Measurements from ENCODE around the gene NEK8. TPM values are rescaled to one million over a fixed set of nuclear protein-coding genes. Genes with fewer than 3 reads are reported as not detected.

NEK8 gene
- total RNA-seq, 1 donor from 2014 or later, result 0.52 TPM

DNA sequence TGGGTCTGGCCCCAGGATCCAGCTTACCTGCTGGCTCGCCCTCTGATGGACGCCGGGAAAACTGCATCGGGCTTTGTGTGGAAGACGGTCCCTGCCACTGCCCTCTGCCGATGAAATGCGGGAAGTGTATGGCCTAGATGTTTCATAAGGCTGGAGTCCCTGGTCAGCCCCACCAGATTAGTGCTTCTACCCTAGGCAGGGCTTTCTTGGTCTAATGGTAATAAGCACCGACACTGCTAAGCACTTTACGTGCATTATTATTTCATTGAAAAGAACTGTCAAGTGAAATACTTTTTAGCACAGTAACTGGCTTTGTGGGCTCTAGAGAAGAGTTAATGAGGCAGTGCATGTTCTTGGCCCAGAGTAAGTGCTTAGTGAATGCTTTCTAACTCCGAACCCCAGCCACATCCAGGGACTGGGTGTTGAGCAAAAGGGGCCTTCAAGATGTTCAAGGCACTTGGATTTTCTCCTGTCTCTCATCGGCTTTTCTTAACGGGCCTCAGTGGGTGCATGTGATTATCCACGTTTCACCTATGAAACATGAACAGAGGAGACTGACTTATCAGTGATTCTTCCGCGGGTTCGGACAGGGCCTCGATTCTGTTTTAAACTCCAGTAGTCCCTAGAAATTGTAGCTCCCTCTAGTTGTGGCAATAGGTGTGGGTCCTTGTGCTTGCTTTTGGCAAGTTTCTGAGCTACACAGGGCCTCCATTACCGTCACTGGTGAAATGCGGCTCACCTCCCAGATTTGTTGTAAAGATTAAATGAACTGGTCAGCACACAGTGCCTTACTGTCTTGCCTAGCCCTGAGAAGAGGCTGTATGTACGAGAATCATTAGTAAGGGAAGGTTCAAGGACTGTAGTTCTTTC is 21.8 kb downstream of the NEK8 start:
- Histone ChIP-seq H3K36me3 (ENCODE audit: control insufficient read depth in 3 of 3, insufficient read depth in 3 of 3, low read length in 3 of 3) (peaks cover 0 to 7% (median 0%) of the 10 kb centered on the region in 3 donors), H3K9ac (ENCODE audit: low read depth in 1 of 3, low read length in 3 of 3) (peak overlapping the region in 2 of 3 donors; percentile 2 to 5)

DNA sequence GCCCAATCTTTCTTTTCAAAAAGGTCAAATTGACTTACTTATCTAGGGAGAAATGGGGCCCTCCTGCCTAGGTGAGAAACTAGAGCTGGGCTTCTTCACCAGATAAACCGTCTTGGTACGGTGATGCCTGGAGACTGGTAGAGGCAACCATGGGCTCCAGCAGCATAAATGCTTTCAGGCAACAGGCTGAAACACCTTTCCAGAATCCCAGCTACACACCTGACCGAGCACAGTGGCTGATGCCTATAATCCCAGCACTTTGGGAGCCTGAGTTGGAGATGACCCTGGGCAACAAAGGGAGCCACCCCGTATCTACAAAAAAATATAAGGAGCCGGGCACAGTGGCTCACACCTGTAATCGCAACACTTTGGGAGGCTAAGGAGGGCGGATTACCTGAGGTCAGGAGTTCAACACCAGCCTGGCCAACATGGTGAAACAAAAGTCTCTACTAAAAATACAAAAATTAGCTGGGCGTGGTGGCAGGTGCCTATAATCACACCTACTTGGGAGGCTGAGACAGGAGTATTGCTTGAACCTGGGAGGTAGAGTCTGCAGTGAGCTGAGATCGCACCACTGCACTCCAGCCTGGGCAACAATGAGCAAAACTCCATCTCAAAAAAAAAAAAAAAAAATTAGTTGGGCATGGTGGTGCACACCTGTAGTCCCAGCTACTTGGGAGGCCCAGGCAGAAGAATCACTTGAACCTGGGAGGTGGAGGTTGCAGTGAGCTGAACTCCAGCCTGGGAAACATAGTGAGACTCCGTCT is 23.2 kb downstream of the NEK8 start:
- Histone ChIP-seq H3K27me3 (ENCODE audit: control insufficient read depth in 3 of 3, insufficient read depth in 3 of 3, low read length in 3 of 3) (no peaks in the 10 kb centered on the region), H3K36me3 (ENCODE audit: control insufficient read depth in 3 of 3, insufficient read depth in 3 of 3, low read length in 3 of 3) (peaks cover 0 to 9% (median 3%) of the 10 kb centered on the region in 3 donors)

More for the DNA sequence above, 21.8 kb downstream of the NEK8 start:
- Histone ChIP-seq H3K4me3 (ENCODE audit: low read length in 3 of 3) (no peak overlapping the region), H3K27ac (ENCODE audit: low read depth, low read length) (no peak overlapping the region), H3K4me1 (ENCODE audit: control insufficient read depth in 3 of 3, insufficient read depth in 3 of 3, low read length in 3 of 3) (peaks cover 19 to 33% (median 23%) of the 10 kb centered on the region in 3 donors), H3K27me3 (ENCODE audit: control insufficient read depth in 3 of 3, insufficient read depth in 3 of 3, low read length in 3 of 3) (peaks cover 0 to 7% (median 0%) of the 10 kb centered on the region in 3 donors), H3K9me3 (ENCODE audit: control insufficient read depth in 3 of 3, low read length in 3 of 3) (no peaks in the 10 kb centered on the region)

DNA sequence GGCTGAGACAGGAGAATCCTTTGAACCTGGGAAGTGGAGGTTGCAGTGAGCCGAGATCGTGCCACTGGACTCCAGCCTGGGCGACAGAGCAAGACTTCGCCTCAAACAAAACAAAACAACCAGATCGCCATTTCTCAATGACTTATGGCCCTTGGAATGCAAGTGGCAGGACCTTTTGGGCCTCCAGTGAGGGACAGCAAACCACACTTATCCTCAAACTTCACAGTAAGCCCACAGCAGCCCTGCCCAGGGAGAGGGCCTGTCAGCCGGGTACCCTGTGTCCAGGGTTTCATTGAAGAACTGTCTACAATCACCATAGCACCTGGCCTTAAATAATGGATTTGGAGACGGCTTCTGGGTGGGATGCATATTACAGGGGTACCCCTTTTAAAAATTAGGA is 26.9 kb downstream of the NEK8 start:
- H3K4me3 ChIP-seq (ENCODE audit: low read length in 3 of 3), result no peak overlapping the region
- no peak overlapping the region for H3K27ac ChIP-seq (ENCODE audit: low read depth, low read length)
- peaks cover 17 to 21% (median 19%) of the 10 kb centered on the region in 3 donors for H3K36me3 ChIP-seq (ENCODE audit: control insufficient read depth in 3 of 3, insufficient read depth in 3 of 3, low read length in 3 of 3)
- no peaks in the 10 kb centered on the region for H3K9me3 ChIP-seq (ENCODE audit: control insufficient read depth in 3 of 3, low read length in 3 of 3)
- peaks cover 0 to 2% (median 0%) of the 10 kb centered on the region in 3 donors for H3K4me1 ChIP-seq (ENCODE audit: control insufficient read depth in 3 of 3, insufficient read depth in 3 of 3, low read length in 3 of 3)
- H3K27me3 ChIP-seq (ENCODE audit: control insufficient read depth in 3 of 3, insufficient read depth in 3 of 3, low read length in 3 of 3), result no peaks in the 10 kb centered on the region
- H3K9ac ChIP-seq (ENCODE audit: low read depth in 1 of 3, low read length in 3 of 3), result no peak overlapping the region

More for the DNA sequence above, 23.2 kb downstream of the NEK8 start:
- Histone ChIP-seq H3K9me3 (ENCODE audit: control insufficient read depth in 3 of 3, low read length in 3 of 3) (no peaks in the 10 kb centered on the region), H3K4me3 (ENCODE audit: low read length in 3 of 3) (no peak overlapping the region), H3K4me1 (ENCODE audit: control insufficient read depth in 3 of 3, insufficient read depth in 3 of 3, low read length in 3 of 3) (peaks cover 6 to 20% (median 11%) of the 10 kb centered on the region in 3 donors), H3K9ac (ENCODE audit: low read depth in 1 of 3, low read length in 3 of 3) (no peak overlapping the region), H3K27ac (ENCODE audit: low read depth, low read length) (no peak overlapping the region)

DNA sequence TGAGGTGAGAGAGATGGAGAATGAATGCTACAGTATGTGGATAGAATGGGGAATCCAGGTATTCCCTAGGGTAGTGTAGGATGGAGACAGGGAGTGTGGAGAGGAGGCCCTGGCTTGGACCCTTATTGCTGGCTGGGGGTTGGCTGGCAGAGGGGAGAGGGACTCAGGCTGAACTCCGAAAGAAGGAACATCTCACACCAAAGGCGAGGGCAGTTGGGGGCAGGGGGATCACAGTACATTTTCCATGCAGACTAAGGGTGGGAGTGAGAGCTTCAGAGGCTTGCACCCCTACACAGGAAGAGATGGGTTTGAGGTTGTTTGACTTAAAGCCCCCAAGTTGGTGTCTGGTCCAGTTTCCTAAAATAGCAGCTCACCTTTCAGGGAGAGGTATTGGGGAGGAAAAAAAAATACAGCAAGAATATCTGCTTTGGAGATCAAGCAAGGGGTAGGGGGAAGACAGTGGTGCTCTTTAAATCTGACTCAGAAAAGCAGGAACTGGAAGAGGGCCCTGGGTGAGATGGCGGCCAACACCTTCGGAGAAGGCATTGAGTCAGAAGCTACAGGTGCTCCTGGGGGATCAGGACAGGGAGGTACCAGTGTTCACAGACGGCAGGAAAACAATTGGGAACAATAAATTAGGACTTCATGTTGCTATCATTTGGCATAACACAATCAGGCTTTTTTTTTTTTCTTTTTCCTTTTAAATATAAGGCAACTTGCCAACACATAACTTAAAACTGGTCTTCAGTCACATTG is 27.6 kb downstream of the NEK8 start:
- Histone ChIP-seq H3K36me3 (ENCODE audit: control insufficient read depth in 3 of 3, insufficient read depth in 3 of 3, low read length in 3 of 3) (peaks cover 17 to 21% (median 19%) of the 10 kb centered on the region in 3 donors), H3K27ac (ENCODE audit: low read depth, low read length) (no peak overlapping the region), H3K9ac (ENCODE audit: low read depth in 1 of 3, low read length in 3 of 3) (no peak overlapping the region), H3K4me1 (ENCODE audit: control insufficient read depth in 3 of 3, insufficient read depth in 3 of 3, low read length in 3 of 3) (peaks cover under 1 to 7% (median 4%) of the 10 kb centered on the region in 3 donors), H3K9me3 (ENCODE audit: control insufficient read depth in 3 of 3, low read length in 3 of 3) (no peaks in the 10 kb centered on the region), H3K27me3 (ENCODE audit: control insufficient read depth in 3 of 3, insufficient read depth in 3 of 3, low read length in 3 of 3) (no peaks in the 10 kb centered on the region), H3K4me3 (ENCODE audit: low read length in 3 of 3) (no peak overlapping the region)

DNA sequence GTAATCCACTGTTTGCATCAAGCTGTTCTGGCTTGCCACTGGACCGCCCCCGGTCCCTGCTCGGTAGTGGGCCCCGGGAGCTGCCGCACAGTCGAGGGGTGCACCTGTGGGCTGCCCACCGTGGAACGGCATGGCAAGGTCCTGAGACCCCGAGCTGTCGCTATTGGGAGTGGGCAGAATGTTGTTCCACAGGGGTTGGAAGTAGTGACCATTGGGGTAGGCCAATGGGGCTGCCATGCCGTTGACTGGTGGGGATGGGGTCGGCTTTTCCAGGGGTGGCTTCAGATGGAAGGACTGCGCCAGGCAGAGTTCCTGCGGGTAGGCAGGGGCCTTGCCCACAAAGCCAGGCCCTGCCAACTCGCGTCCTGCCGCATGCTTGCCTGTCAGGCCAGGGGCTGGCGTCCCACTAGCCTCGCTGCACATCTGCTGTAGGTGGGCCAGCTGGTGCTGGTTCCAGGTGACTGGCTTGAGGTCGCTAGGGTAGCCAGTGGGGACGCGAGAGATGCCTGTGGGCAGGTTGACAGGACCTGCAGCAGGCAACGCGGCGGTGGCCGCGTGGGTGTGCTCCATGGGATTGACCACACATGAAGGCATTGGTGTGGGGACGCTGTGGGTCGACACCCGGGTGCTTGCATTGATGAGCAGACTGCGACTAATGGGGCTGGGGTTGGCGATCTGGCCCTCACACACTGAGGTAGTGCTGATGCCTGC is 30.0 kb downstream of the NEK8 start:
- H3K27ac ChIP-seq (ENCODE audit: low read depth, low read length), result no peak overlapping the region
- no peaks in the 10 kb centered on the region for H3K27me3 ChIP-seq (ENCODE audit: control insufficient read depth in 3 of 3, insufficient read depth in 3 of 3, low read length in 3 of 3)
- no peak overlapping the region for H3K4me3 ChIP-seq (ENCODE audit: low read length in 3 of 3)
- no peaks in the 10 kb centered on the region for H3K9me3 ChIP-seq (ENCODE audit: control insufficient read depth in 3 of 3, low read length in 3 of 3)
- peaks cover 19 to 21% (median 19%) of the 10 kb centered on the region in 3 donors for H3K36me3 ChIP-seq (ENCODE audit: control insufficient read depth in 3 of 3, insufficient read depth in 3 of 3, low read length in 3 of 3)
- H3K9ac ChIP-seq (ENCODE audit: low read depth in 1 of 3, low read length in 3 of 3), result no peak overlapping the region
- H3K4me1 ChIP-seq (ENCODE audit: control insufficient read depth in 3 of 3, insufficient read depth in 3 of 3, low read length in 3 of 3), result peaks cover 8 to 10% (median 9%) of the 10 kb centered on the region in 3 donors

DNA sequence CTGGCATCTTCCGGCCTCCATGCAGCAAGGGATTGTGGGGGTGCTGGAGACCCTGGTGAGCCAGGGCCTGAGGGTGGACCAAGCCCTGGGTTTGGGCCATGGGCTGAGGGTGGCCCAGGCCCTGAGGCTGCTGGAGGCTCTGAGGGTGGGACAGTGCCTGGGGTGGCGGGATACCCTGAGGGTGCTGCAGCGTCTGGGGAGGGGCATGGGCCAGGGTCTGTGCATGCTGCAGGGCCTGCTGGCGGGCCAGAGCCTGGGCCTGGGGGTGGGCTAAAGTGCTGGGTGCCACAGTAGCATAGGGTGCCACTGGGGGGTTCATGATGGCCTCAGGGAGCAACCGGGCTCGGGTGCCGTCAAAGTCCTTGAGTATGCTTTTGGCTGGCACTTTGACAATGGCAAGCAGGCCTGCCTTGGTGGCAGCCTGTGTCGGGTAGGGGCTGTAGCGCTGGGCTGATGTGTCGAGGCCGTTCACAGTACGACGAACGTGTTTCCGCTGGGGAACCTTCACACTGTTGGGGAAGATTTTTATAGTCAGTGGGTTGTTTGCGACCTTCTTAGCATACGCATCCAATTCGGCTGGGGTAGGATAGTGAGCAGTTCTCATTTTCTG is 30.8 kb downstream of the NEK8 start:
- Histone ChIP-seq H3K36me3 (ENCODE audit: control insufficient read depth in 3 of 3, insufficient read depth in 3 of 3, low read length in 3 of 3) (peaks cover 19 to 21% (median 19%) of the 10 kb centered on the region in 3 donors), H3K9ac (ENCODE audit: low read depth in 1 of 3, low read length in 3 of 3) (no peak overlapping the region), H3K9me3 (ENCODE audit: control insufficient read depth in 3 of 3, low read length in 3 of 3) (no peaks in the 10 kb centered on the region), H3K4me3 (ENCODE audit: low read length in 3 of 3) (no peak overlapping the region), H3K4me1 (ENCODE audit: control insufficient read depth in 3 of 3, insufficient read depth in 3 of 3, low read length in 3 of 3) (peaks cover 8 to 10% (median 10%) of the 10 kb centered on the region in 3 donors), H3K27ac (ENCODE audit: low read depth, low read length) (no peak overlapping the region), H3K27me3 (ENCODE audit: control insufficient read depth in 3 of 3, insufficient read depth in 3 of 3, low read length in 3 of 3) (no peaks in the 10 kb centered on the region)

DNA sequence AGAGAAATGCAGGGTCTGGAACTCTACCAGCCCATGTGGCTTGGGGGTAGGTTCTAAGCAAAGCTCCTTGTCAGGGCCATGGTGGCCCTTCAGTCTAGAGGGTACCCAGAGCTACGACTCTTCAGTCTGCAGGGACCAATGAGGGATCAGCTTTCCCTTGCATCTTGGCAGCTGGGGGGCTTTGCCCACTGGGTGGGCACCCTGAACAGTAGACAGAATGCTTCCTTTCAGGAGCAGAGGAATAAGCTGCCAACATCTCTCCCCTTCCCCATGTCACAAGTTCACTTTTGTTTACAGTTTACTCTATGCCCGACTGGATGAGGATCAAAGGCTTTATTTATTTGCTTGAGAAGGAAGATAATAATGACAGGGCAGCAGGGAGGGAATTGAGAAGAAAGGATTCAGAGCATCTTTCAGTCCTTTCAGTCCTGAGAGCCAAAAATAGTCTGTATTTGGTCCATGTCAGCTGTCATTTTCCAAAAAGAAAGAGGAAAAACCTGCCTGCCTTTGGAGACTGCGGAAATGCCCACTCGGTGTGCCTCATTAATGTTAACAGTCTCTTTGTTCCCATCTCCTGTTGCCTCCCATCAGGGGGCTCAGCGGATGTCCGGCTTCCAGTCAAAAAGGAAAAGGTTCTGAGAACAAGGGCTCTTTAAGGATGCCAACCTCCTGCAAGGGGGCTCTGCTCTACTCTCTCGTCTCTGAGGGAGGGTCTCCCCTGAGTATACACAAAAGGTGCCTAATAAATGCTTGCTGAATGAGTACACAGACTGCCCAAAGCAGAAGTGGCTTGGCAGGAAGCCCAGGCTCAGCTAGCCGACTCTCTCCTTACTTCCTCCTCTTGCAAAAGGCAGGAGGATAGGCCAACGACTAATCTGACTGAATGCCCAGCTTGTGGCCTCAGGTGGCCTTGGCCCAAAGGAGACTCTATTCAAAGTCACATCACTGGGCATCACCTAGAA is 32.3 kb downstream of the NEK8 start:
- no peak overlapping the region for H3K27ac ChIP-seq (ENCODE audit: low read depth, low read length)
- no peaks in the 10 kb centered on the region for H3K27me3 ChIP-seq (ENCODE audit: control insufficient read depth in 3 of 3, insufficient read depth in 3 of 3, low read length in 3 of 3)
- H3K4me3 ChIP-seq (ENCODE audit: low read length in 3 of 3), result no peak overlapping the region
- H3K4me1 ChIP-seq (ENCODE audit: control insufficient read depth in 3 of 3, insufficient read depth in 3 of 3, low read length in 3 of 3), result peaks cover 8 to 10% (median 10%) of the 10 kb centered on the region in 3 donors
- H3K9ac ChIP-seq (ENCODE audit: low read depth in 1 of 3, low read length in 3 of 3), result no peak overlapping the region
- no peaks in the 10 kb centered on the region for H3K9me3 ChIP-seq (ENCODE audit: control insufficient read depth in 3 of 3, low read length in 3 of 3)
- H3K36me3 ChIP-seq (ENCODE audit: control insufficient read depth in 3 of 3, insufficient read depth in 3 of 3, low read length in 3 of 3), result peaks cover 18 to 28% (median 24%) of the 10 kb centered on the region in 3 donors

DNA sequence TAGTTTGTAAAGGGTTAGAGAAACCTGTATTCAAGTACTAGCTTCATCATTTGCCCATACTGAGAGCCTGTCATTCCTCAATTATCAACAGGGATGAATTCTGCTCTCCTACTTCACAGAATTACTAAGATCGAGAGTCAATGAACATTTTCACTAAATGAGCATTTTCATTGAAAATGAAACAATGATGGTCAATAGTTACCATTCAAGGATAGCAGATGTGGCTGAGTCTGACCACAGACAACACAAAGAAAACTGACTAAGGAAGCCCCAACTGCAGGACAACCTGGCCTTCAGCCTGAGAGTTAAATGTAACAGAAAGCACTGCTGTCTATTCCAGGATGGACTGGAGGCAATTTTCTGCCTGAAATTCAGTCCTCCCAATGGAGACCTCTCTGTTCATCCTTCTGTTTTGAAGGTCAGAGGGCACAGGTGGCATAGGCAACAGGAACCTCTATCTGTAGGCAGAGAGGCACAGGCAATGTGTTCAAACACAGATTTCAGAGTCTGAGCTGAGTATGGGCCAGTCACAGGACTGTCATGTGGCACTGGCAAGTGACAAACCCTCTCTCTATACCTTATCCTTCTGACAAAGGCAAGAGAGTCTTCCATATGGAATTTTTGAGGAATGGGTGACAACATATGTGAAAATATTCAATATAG is 34.7 kb downstream of the NEK8 start:
- H3K4me3 ChIP-seq (ENCODE audit: low read length in 3 of 3), result no peak overlapping the region
- H3K9me3 ChIP-seq (ENCODE audit: control insufficient read depth in 3 of 3, low read length in 3 of 3), result no peaks in the 10 kb centered on the region
- peaks cover 8 to 10% (median 10%) of the 10 kb centered on the region in 3 donors for H3K4me1 ChIP-seq (ENCODE audit: control insufficient read depth in 3 of 3, insufficient read depth in 3 of 3, low read length in 3 of 3)
- peaks cover 14 to 28% (median 20%) of the 10 kb centered on the region in 3 donors for H3K36me3 ChIP-seq (ENCODE audit: control insufficient read depth in 3 of 3, insufficient read depth in 3 of 3, low read length in 3 of 3)
- H3K27ac ChIP-seq (ENCODE audit: low read depth, low read length), result no peak overlapping the region
- H3K9ac ChIP-seq (ENCODE audit: low read depth in 1 of 3, low read length in 3 of 3), result no peak overlapping the region
- no peaks in the 10 kb centered on the region for H3K27me3 ChIP-seq (ENCODE audit: control insufficient read depth in 3 of 3, insufficient read depth in 3 of 3, low read length in 3 of 3)
